Epithelial cell of umbilical artery (primary cell): ENCODE measurements around the gene FASTK. TPM values are rescaled to one million over a fixed set of nuclear protein-coding genes. Genes with fewer than 3 reads are reported as not detected.

Experiments
- total RNA-seq: library from RNA; depleted of rRNA; stranded (reverse); fragments of >200 nt; gene quantifications from 2 replicates; pipeline ENCODE4 v1.2.3, GENCODE V29; 2014

The FASTK gene
- 67.9 and 71.9 TPM in 2 replicates for total RNA-seq

GRCh38 chr7:151080522-151081169 lies at the start of gene FASTK:
Gene FASTK (minus strand): TSS chr7:151080809. CDS start chr7:151080766, 43 bp downstream.

GRCh38 chr7:151085691-151086620 lies 5.3 kb upstream of the FASTK start, which contains the start of gene AGAP3:
Gene AGAP3 (plus strand): TSS chr7:151086475. CDS start chr7:151086742, 267 bp downstream.

GRCh38 chr7:151083071-151083823 lies 2.6 kb upstream of the FASTK start, which contains the start of gene TMUB1:
Gene TMUB1 (minus strand): TSS chr7:151083493. CDS start chr7:151082563, 930 bp downstream.

GRCh38 chr7:151059367-151060112 lies 21.1 kb downstream of the FASTK start, which contains the start of gene SLC4A2:
Gene SLC4A2 (plus strand): TSS chr7:151059589. CDS start chr7:151061988, 2,399 bp downstream.

GRCh38 chr7:151057506-151057988 lies 23.1 kb downstream of the FASTK start, which contains the start of gene CDK5:
Gene CDK5 (minus strand): TSS chr7:151057897. CDS start chr7:151057848, 49 bp downstream.

GRCh38 chr7:151047976-151048815 lies 32.4 kb downstream of the FASTK start, which contains the start of gene ASIC3:
Gene ASIC3 (plus strand): TSS chr7:151048531. CDS start chr7:151048886, 355 bp downstream.

GRCh38 chr7:151028131-151028947 lies 52.3 kb downstream of the FASTK start, which contains the start of gene ABCB8:
Gene ABCB8 (plus strand): TSS chr7:151028450. CDS start chr7:151028516, 66 bp downstream.

Other genes with a start within 250 kb of the FASTK start
- gene AOC1, start 228.3 kb downstream of the FASTK start, total RNA-seq = not detected in 2 replicates
- under 0.01 and 0.15 TPM in 2 replicates for gene KCNH2, start 102.5 kb downstream of the FASTK start, total RNA-seq
- 13.3 and 26.4 TPM in 2 replicates for gene NOS3, start 89.8 kb downstream of the FASTK start, total RNA-seq
- gene ATG9B, start 56.3 kb downstream of the FASTK start, total RNA-seq = not detected in 2 replicates
- gene ABCB8, start 52.4 kb downstream of the FASTK start, total RNA-seq = 21.8 and 30.4 TPM in 2 replicates
- not detected in 2 replicates for gene ASIC3, start 32.3 kb downstream of the FASTK start, total RNA-seq
- gene CDK5, start 22.9 kb downstream of the FASTK start, total RNA-seq = 24.8 and 26.3 TPM in 2 replicates
- gene SLC4A2, start 21.2 kb downstream of the FASTK start, total RNA-seq = 34.8 and 39.4 TPM in 2 replicates
- 14.1 and 20.1 TPM in 2 replicates for gene TMUB1, start 2.7 kb upstream of the FASTK start, total RNA-seq
- 55.6 and 56.2 TPM in 2 replicates for gene AGAP3, start 5.7 kb upstream of the FASTK start, total RNA-seq
- not detected in 2 replicates for gene GBX1, start 86.9 kb upstream of the FASTK start, total RNA-seq
- not detected in 2 replicates for gene ASB10, start 106.4 kb upstream of the FASTK start, total RNA-seq
- not detected in 2 replicates for gene H2BK1, start 129.7 kb upstream of the FASTK start, total RNA-seq
- gene ABCF2, start 146.4 kb upstream of the FASTK start, total RNA-seq = 78.9 and 79.8 TPM in 2 replicates
- gene CHPF2, start 151.7 kb upstream of the FASTK start, total RNA-seq = 50.2 and 54.6 TPM in 2 replicates
- gene SMARCD3, start 167.9 kb upstream of the FASTK start, total RNA-seq = 6.5 and 7.4 TPM in 2 replicates